HEK293 (cell line): ENCODE measurements around the gene TPST1.

ENCODE experiments used
- CTCF ChIP-seq: fragments of 450-650 bp; formaldehyde crosslinking; IDR thresholded peaks from 2 replicates; pipeline ENCODE4 v1.5.1; 2016; ENCODE audit warnings: missing biosample characterization, missing genetic modification characterization
- ELK4 ChIP-seq: IDR thresholded peaks from 2 replicates; pipeline ENCODE4 v1.6.1; 2011; ENCODE audit warnings: mild to moderate bottlenecking, low read depth, low read length, borderline replicate concordance
- HOXA7 ChIP-seq: sonication (generic); formaldehyde crosslinking; IDR thresholded peaks from 2 replicates; pipeline ENCODE4 v1.8.1; 2022; ENCODE audit warnings: missing genetic modification reagents, borderline replicate concordance
- PBX3 ChIP-seq: sonication (generic); formaldehyde crosslinking; IDR thresholded peaks from 2 replicates; pipeline ENCODE4 v1.8.1; 2022; ENCODE audit warnings: mild to moderate bottlenecking, moderate library complexity, missing genetic modification reagents
- REST ChIP-seq: fragments of 450-650 bp; formaldehyde crosslinking; IDR thresholded peaks from 2 replicates; pipeline ENCODE4 v1.5.1; 2016; ENCODE audit warnings: missing biosample characterization, missing genetic modification characterization
- SP7 ChIP-seq: fragments of 450-650 bp; formaldehyde crosslinking; IDR thresholded peaks from 2 replicates; pipeline ENCODE4 v1.5.1; 2016; ENCODE audit warnings: missing biosample characterization, missing genetic modification characterization
- ZBTB17 ChIP-seq: fragments of 450-650 bp; formaldehyde crosslinking; IDR thresholded peaks from 2 replicates; pipeline ENCODE4 v1.5.1; 2016; ENCODE audit warnings: missing biosample characterization, missing genetic modification characterization
- ZNF10 ChIP-seq: fragments of 450-650 bp; formaldehyde crosslinking; IDR thresholded peaks from 2 replicates; pipeline ENCODE4 v1.5.1; 2017; ENCODE audit warnings: missing biosample characterization, missing genetic modification characterization
- ZNF24 ChIP-seq: fragments of 450-650 bp; formaldehyde crosslinking; IDR thresholded peaks from 2 replicates; pipeline ENCODE4 v1.5.1; 2016; ENCODE audit warnings: missing biosample characterization, missing genetic modification characterization
- ZNF274 ChIP-seq, 2 experiments: fragments of 200-500 bp in 1 of 2; fragments of 450-650 bp in 1 of 2; sonication (Bioruptor generic) in 1 of 2; formaldehyde crosslinking in 1 of 2; IDR thresholded peaks; 2 replicates each; pipeline versions ENCODE4 v1.5.1 to v1.6.1; 2014 to 2016; ENCODE audit warnings: borderline replicate concordance in 1 of 2, inconsistent platforms in 1 of 2, low read length in 1 of 2, missing biosample characterization in 1 of 2, missing genetic modification characterization in 1 of 2
- ZNF623 ChIP-seq: fragments of 450-650 bp; formaldehyde crosslinking; IDR thresholded peaks from 2 replicates; pipeline ENCODE4 v1.5.1; 2016; ENCODE audit warnings: missing biosample characterization, missing genetic modification characterization
- ZNF777 ChIP-seq: fragments of 450-650 bp; formaldehyde crosslinking; IDR thresholded peaks from 2 replicates; pipeline ENCODE4 v1.5.1; 2017; ENCODE audit warnings: missing biosample characterization, missing genetic modification characterization, borderline replicate concordance
- TF ChIP-seq, protein P1 (sequence below): fragments of 450-650 bp; formaldehyde crosslinking; IDR thresholded peaks from 2 replicates; pipeline ENCODE4 v1.5.1; 2017; ENCODE audit warnings: missing biosample characterization, missing genetic modification characterization

DNA sequence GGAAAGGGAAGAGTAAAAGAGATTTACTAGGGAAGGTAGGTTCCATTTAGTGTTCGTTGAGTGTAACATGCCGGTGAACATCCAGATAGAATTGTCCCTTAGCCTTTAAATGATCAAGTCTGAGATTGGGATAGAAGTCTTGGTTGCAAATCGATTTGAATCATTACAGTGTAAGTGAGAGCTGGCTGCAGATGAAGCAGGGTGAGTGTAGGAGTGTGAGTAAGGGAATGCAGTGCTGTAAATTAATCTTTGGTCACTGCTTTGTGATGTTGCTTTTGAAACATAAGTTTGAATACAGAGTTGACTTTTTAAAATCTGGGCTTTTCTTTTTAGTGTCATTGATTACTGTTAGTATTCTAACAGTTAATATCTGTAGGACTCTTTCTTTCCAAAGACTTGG lies 16.3 kb downstream of the TPST1 start:
- TF ChIP-seq HOXA7 (CRISPR knock-in tag) (no peak), ZNF24 (tag by site-specific recombination) (no peak), CTCF (no peak), REST (tag by site-specific recombination) (no peak), SP7 (tag by site-specific recombination) (no peak), PBX3 (CRISPR knock-in tag) (no peak), ZNF777 (no peak), ZBTB17 (tag by site-specific recombination) (no peak), ZNF10 (tag by site-specific recombination) (no peak), ZNF623 (tag by site-specific recombination) (no peak), ZNF274 (IDR thresholded peaks at IDR 0.05; ENCODE audit: low read length) (no peak), ZNF274 (tag by site-specific recombination; IDR thresholded peaks at IDR 0.05; ENCODE audit: borderline replicate concordance) (no peak), ELK4 (no peak)
- TF ChIP-seq, protein P1, sequence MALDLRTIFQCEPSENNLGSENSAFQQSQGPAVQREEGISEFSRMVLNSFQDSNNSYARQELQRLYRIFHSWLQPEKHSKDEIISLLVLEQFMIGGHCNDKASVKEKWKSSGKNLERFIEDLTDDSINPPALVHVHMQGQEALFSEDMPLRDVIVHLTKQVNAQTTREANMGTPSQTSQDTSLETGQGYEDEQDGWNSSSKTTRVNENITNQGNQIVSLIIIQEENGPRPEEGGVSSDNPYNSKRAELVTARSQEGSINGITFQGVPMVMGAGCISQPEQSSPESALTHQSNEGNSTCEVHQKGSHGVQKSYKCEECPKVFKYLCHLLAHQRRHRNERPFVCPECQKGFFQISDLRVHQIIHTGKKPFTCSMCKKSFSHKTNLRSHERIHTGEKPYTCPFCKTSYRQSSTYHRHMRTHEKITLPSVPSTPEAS, result no peak
